Peyer's patch (tissue), 4 donors: Measurements from ENCODE around the gene AKAP11.

Source experiments
- CTCF ChIP-seq, 6 experiments: fragments of 450-650 bp in 4 of 6; fragments of 200-600 bp in 2 of 6; sonication (generic) in 1 of 6; IDR thresholded peaks; one replicate each; pipeline ENCODE4 v1.5.1; 2017 to 2019; ENCODE audit warnings: antibody characterized with exemption in 6 of 6, mild to moderate bottlenecking in 3 of 6, moderate library complexity in 1 of 6
- POLR2A ChIP-seq, 2 donors: fragments of 450-650 bp; IDR thresholded peaks; one replicate each; pipeline ENCODE4 v1.5.1; 2017; ENCODE audit warnings: antibody characterized with exemption in 2 of 2, mild to moderate bottlenecking in 2 of 2, moderate library complexity in 2 of 2

DNA sequence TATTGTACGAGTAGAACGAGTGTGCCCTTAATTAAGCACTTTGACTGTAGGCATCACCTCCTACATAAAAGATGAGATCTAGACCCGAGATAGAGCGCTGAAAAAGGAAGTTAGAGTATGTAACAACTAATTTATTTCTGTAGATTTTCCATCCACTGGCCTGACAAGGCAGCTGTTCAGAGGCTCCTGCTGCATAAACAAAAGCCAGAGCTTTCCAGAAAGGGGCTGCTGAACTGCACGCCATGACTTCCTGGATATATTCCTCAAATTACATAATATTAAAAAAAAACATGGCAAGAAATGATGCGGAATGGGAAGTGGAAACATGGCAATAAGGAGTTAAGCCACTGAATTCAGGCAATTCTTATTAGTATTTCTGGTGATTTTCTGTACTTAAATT is 89.7 kb downstream of the AKAP11 start:
- TF ChIP-seq CTCF (IDR thresholded peaks at IDR 0.05) (no peak), POLR2A (IDR thresholded peaks at IDR 0.05) (no peak)
